Effector memory CD4-positive, alpha-beta T cell (primary cell): Measurements from ENCODE around the gene EBNA1BP2.
"Not testable (repeated sequence)": the region's sequence is repeated elsewhere in the genome, so short reads cannot be mapped to it uniquely, and the experiment has no call there.

Experiments
- DNase-seq, 3 donors: peaks; one replicate each; pipeline ENCODE4 v3.0.0-alpha.2; 2020
- H3K27ac ChIP-seq: 2 replicates; pipeline ENCODE4 v1.7.0; 2013; ENCODE audit warnings: mild to moderate bottlenecking, low read length, moderate library complexity; ENCODE audit not compliant: insufficient read depth, poor library complexity, severe bottlenecking
- H3K27me3 ChIP-seq: replicated peaks from 2 replicates; pipeline ENCODE4 v1.7.0; 2013; ENCODE audit warnings: mild to moderate bottlenecking, low read length; ENCODE audit not compliant: insufficient read depth, control insufficient read depth, poor library complexity, severe bottlenecking
- H3K36me3 ChIP-seq: 2 replicates; pipeline ENCODE4 v1.7.0; 2013; ENCODE audit warnings: mild to moderate bottlenecking, low read length, moderate library complexity; ENCODE audit not compliant: control insufficient read depth, insufficient read depth
- H3K4me1 ChIP-seq: 2 replicates; pipeline ENCODE4 v1.7.0; 2013; ENCODE audit warnings: low read length, mild to moderate bottlenecking; ENCODE audit not compliant: control insufficient read depth, insufficient read depth, poor library complexity, severe bottlenecking
- H3K4me3 ChIP-seq: 2 replicates; pipeline ENCODE4 v1.7.0; 2013; ENCODE audit warnings: low read length, low read depth, mild to moderate bottlenecking; ENCODE audit not compliant: insufficient read depth, poor library complexity, severe bottlenecking
- H3K9me3 ChIP-seq: 2 replicates; pipeline ENCODE4 v1.7.0; 2013; ENCODE audit warnings: mild to moderate bottlenecking, low read length, moderate library complexity; ENCODE audit not compliant: control insufficient read depth

Gene EBNA1BP2

GRCh38 chr1:43128816-43129215 is 43.3 kb downstream of the EBNA1BP2 start:
- DNase-seq = no peak
- no peaks in the 10 kb centered on the region for H3K36me3 ChIP-seq

GRCh38 chr1:43123031-43123430 is 49.1 kb downstream of the EBNA1BP2 start:
- Histone ChIP-seq H3K9me3 (no peaks in the 10 kb centered on the region), H3K36me3 (no peaks in the 10 kb centered on the region), H3K4me3 (no peak overlapping the region), H3K27me3 (no peaks in the 10 kb centered on the region), H3K27ac (no peak overlapping the region), H3K4me1 (no peaks in the 10 kb centered on the region)
- no peak for DNase-seq

More at GRCh38 chr1:43128816-43129215, 43.3 kb downstream of the EBNA1BP2 start:
- H3K27me3 ChIP-seq = no peaks in the 10 kb centered on the region
- H3K4me3 ChIP-seq = no peak overlapping the region
- no peaks in the 10 kb centered on the region for H3K9me3 ChIP-seq
- no peak overlapping the region for H3K27ac ChIP-seq
- no peaks in the 10 kb centered on the region for H3K4me1 ChIP-seq

DNA sequence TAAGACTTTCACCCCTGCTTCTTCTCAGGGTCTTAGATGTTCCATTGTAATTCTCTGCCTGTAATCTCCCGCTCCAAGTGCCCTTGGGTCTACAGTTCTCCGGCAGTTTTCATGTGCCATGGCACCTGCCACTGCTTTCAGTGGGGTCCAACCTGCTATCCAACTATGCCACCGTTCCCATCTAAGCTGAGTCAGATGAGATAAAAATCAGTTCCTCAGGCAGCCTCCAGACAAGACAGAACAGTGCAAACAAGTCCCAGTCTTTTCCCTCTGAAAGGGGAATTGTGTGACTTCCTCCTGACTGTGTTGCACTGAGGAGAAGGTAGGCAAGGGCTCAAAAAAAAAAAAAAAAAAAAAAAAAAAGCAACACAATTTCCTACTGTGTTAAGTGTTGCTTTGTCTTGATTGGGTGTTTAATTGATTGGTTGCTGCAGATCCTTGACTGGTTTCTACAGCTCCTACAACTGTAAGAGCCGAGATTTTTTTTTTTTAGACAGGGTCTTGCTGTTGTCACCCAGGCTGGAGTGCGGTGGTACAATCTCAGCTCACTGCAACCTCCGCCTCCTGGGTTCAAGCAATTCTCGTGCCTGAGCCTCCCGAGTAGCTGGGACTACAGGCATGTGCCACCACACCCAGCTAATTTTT is 50.7 kb downstream of the EBNA1BP2 start:
- H3K36me3 ChIP-seq = no peaks in the 10 kb centered on the region
- no peaks in the 10 kb centered on the region for H3K27me3 ChIP-seq
- H3K4me3 ChIP-seq = no peak overlapping the region

DNA sequence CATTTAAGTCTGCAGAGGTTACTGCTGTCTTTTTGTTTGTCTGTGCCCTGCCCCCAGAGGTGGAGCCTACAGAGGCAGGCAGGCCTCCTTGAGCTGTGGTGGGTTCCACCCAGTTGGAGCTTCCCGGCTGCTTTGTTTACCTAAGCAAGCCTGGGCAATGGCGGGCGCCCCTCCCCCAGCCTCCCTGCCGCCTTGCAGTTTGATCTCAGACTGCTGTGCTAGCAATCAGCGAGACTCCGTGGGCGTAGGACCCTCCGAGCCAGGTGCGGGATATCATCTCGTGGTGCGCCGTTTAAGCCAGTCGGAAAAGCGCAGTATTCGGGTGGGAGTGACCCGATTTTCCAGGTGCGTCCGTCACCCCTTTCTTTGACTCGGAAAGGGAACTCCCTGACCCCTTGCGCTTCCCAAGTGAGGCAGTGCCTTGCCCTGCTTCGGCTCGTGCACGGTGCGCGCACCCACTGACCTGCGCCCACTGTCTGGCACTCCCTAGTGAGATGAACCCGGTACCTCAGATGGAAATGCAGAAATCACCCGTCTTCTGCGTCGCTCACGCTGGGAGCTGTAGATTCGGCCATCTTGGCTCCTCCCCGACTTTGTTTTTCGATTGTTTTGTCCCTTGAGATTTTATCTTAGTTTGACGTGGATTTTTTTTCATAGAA is 52.0 kb downstream of the EBNA1BP2 start:
- not testable (repeated sequence) for H3K36me3 ChIP-seq, H3K4me1 ChIP-seq, H3K4me3 ChIP-seq, H3K27ac ChIP-seq, DNase-seq, H3K9me3 ChIP-seq, H3K27me3 ChIP-seq

More for the DNA sequence above, 50.7 kb downstream of the EBNA1BP2 start:
- Histone ChIP-seq H3K27ac (no peak overlapping the region), H3K9me3 (no peaks in the 10 kb centered on the region), H3K4me1 (no peaks in the 10 kb centered on the region)
- DNase-seq = no peak
